PC-3 (cell line): ENCODE data around the gene ZFYVE19. TPM values are rescaled to one million over a fixed set of nuclear protein-coding genes. Genes with fewer than 3 reads are reported as not detected.
A peak's percentile ranks its signal among the peaks of the same experiment; 100 is the strongest.

Experiments
- ATAC-seq: fragments of 200-7000 bp; cut with Tn5 transposase; 2 replicates; pipeline ENCODE4 v1.9.1; 2020; ENCODE audit warnings: mild to moderate bottlenecking, moderate library complexity
- BruUV-seq: library from RNA; stranded (reverse); fragments of 400-500 nt; replicated peaks from 2 replicates; lab custom pipeline; 2021; lab: Mats Ljungman, UMichigan
- CTCF ChIA-PET: fragments of 300-600 bp; sonication (Branson Sonifier 250); formaldehyde crosslinking; loops from one replicate; lab custom pipeline; 2022; ENCODE audit warnings: antibody characterized with exemption; lab: Charles Lee
- POLR2A ChIA-PET: fragments of 300-600 bp; sonication (Branson Sonifier 250); formaldehyde crosslinking; loops from one replicate; lab custom pipeline; 2022; ENCODE audit warnings: antibody characterized with exemption; ENCODE audit not compliant: unreplicated experiment; lab: Charles Lee
- DNase-seq: peaks from one replicate; pipeline ENCODE4 v3.0.0-alpha.2; 2015
- H2AFZ ChIP-seq: fragments of 300-600 bp; sonication (generic); 2 replicates; pipeline ENCODE4 v1.6.0; 2016; ENCODE audit warnings: antibody characterized with exemption, low read length
- H3F3A ChIP-seq: fragments of 300-600 bp; sonication (generic); one replicate; pipeline ENCODE4 v1.6.0; 2017; ENCODE audit warnings: antibody characterized with exemption, low read length, control low read depth, mild to moderate bottlenecking; ENCODE audit not compliant: unreplicated experiment
- H3K27ac ChIP-seq: fragments of 300-600 bp; sonication (generic); 2 replicates; pipeline ENCODE4 v1.5.1; 2016; ENCODE audit warnings: mild to moderate bottlenecking, low read length
- H3K27me3 ChIP-seq: fragments of 300-600 bp; sonication (generic); 2 replicates; pipeline ENCODE4 v1.6.1; 2016; ENCODE audit warnings: low read length, mixed read lengths
- H3K36me3 ChIP-seq: fragments of 300-600 bp; sonication (generic); 2 replicates; pipeline ENCODE4 v1.6.1; 2016; ENCODE audit warnings: low read depth, mixed run types, low read length, mixed read lengths
- H3K4me1 ChIP-seq: fragments of 300-600 bp; sonication (generic); 2 replicates; pipeline ENCODE4 v1.5.1; 2016; ENCODE audit warnings: low read length; ENCODE audit not compliant: insufficient read depth
- H3K4me2 ChIP-seq: fragments of 300-600 bp; sonication (generic); 2 replicates; pipeline ENCODE4 v1.6.0; 2016; ENCODE audit warnings: low read length
- H3K4me3 ChIP-seq: fragments of 300-600 bp; sonication (generic); 2 replicates; pipeline ENCODE4 v1.5.1; 2016; ENCODE audit warnings: mild to moderate bottlenecking, low read length, mixed read lengths
- H3K79me2 ChIP-seq: fragments of 300-600 bp; sonication (generic); 2 replicates; pipeline ENCODE4 v1.6.1; 2017; ENCODE audit warnings: low read length, mixed read lengths
- H3K9ac ChIP-seq: fragments of 300-600 bp; sonication (generic); 2 replicates; pipeline ENCODE4 v1.6.0; 2016; ENCODE audit warnings: mild to moderate bottlenecking, low read length
- H3K9me2 ChIP-seq: fragments of 300-600 bp; sonication (generic); replicated peaks from 2 replicates; pipeline ENCODE4 v1.6.1; 2016; ENCODE audit warnings: mixed run types, low read length, mixed read lengths
- H3K9me3 ChIP-seq: fragments of 300-600 bp; sonication (generic); 2 replicates; pipeline ENCODE4 v1.6.1; 2016; ENCODE audit warnings: low read length, mixed read lengths
- H4K20me1 ChIP-seq: fragments of 300-600 bp; sonication (generic); 2 replicates; pipeline ENCODE4 v1.6.1; 2016; ENCODE audit warnings: low read length, mixed read lengths
- CTCF ChIP-seq: fragments of 300-600 bp; sonication (generic); conservative IDR thresholded peaks from 2 replicates; pipeline ENCODE4 v1.5.1; 2017; ENCODE audit warnings: antibody characterized with exemption, low read depth, mild to moderate bottlenecking, low read length
- EZH2 ChIP-seq: fragments of 300-600 bp; sonication (generic); IDR thresholded peaks from one replicate; pipeline ENCODE4 v1.6.1; 2017; ENCODE audit warnings: antibody characterized with exemption, mild to moderate bottlenecking, low read length; ENCODE audit not compliant: unreplicated experiment
- EZH2phosphoT487 ChIP-seq: fragments of 300-600 bp; sonication (generic); IDR thresholded peaks from 2 replicates; pipeline ENCODE4 v1.6.1; 2018; ENCODE audit warnings: mild to moderate bottlenecking, antibody characterized with exemption, low read length, borderline replicate concordance
- intact Hi-C: fragments of 100-400 bp; cut with micrococcal nuclease; formaldehyde crosslinking; loops from 2 replicates; pipeline ENCODE4 v1.9.0; 2023
- total RNA-seq: library from RNA; depleted of rRNA; stranded (reverse); fragments of >200 nt; gene quantifications from 2 replicates; pipeline ENCODE4 v1.2.3, GENCODE V29; 2014

ZFYVE19 gene
- total RNA-seq, 1 experiment from 2014 or later = 32.3 TPM

GRCh38 chr15:40823572-40824343, 16.9 kb downstream of the ZFYVE19 start:
- Histone ChIP-seq H3F3A (peaks cover 3% of the 10 kb centered on the region), H3K27me3 (no peaks in the 10 kb centered on the region), H3K4me3 (no peak overlapping the region), H3K27ac (peak overlapping the region; percentile 87), H3K4me1 (peaks cover 39% of the 10 kb centered on the region), H3K9me2 (no peaks in the 10 kb centered on the region), H2AFZ (no peak overlapping the region), H3K79me2 (no peaks in the 10 kb centered on the region), H3K4me2 (peak overlapping the region; percentile 55), H3K36me3 (no peaks in the 10 kb centered on the region), H4K20me1 (no peaks in the 10 kb centered on the region), H3K9me3 (no peaks in the 10 kb centered on the region), H3K9ac (peak overlapping the region; percentile 20; the same call in 1 of the 2 replicates)
- DNase-seq (peak; percentile 96), ATAC-seq (peak; percentile 94)
- intact Hi-C loops = no loop called here
- no TSS peak for BruUV-seq
- TF ChIP-seq EZH2 = no peak
- peak; percentile 37; the same call in 1 of the 2 replicates for TF ChIP-seq CTCF
- no peak for TF ChIP-seq EZH2phosphoT487
- POLR2A ChIA-PET = no interaction called here
- CTCF ChIA-PET = interaction anchor here (0.6 to 1.2 kb wide), 2 partner anchors 38 to 70 kb away, joined by 3 to 4 read pairs; partner anchors contain the start of gene VPS18

GRCh38 chr15:40825661-40826422, 19.0 kb downstream of the ZFYVE19 start:
- no peaks in the 10 kb centered on the region for H3K79me2 ChIP-seq
- DNase-seq (peak; percentile 81), ATAC-seq (peak; percentile 36)
- ChIA-PET POLR2A (no interaction called here), CTCF (no interaction called here)
- TF ChIP-seq EZH2 (no peak), CTCF (no peak), EZH2phosphoT487 (no peak)
- intact Hi-C loops = no loop called here
- H3K9me2 ChIP-seq = no peaks in the 10 kb centered on the region
- no TSS peak for BruUV-seq
- H2AFZ ChIP-seq = no peak overlapping the region
- peak overlapping the region; percentile 87 for H3K27ac ChIP-seq
- H3K27me3 ChIP-seq = no peaks in the 10 kb centered on the region
- peak overlapping the region; percentile 59 for H3K4me2 ChIP-seq
- H3K9ac ChIP-seq = peak overlapping the region; percentile 39; the same call in 1 of the 2 replicates
- peaks cover 41% of the 10 kb centered on the region for H3K4me1 ChIP-seq
- H4K20me1 ChIP-seq = no peaks in the 10 kb centered on the region
- no peaks in the 10 kb centered on the region for H3K9me3 ChIP-seq
- peaks cover 3% of the 10 kb centered on the region for H3F3A ChIP-seq
- peak overlapping the region; percentile 7; the same call in 1 of the 2 replicates for H3K4me3 ChIP-seq
- H3K36me3 ChIP-seq = no peaks in the 10 kb centered on the region
